HG03066 (cell line): Measurements from ENCODE around the gene URAD.
"Not testable (repeated sequence)": the region's sequence is repeated elsewhere in the genome, so short reads cannot be mapped to it uniquely, and the experiment has no call there.

Source experiments
- ATAC-seq: cut with Tn5 transposase; IDR thresholded peaks from one replicate; pipeline ENCODE4 v1.9.1; 2021; ENCODE audit warnings: low read depth; ENCODE audit not compliant: unreplicated experiment

The URAD gene, protein sequence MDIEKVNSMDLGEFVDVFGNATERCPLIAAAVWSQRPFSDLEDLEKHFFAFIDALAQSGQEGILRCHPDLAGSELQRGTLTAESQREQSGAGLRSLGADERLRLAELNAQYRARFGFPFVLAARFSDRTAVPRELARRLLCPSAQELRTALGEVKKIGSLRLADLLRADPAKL

DNA sequence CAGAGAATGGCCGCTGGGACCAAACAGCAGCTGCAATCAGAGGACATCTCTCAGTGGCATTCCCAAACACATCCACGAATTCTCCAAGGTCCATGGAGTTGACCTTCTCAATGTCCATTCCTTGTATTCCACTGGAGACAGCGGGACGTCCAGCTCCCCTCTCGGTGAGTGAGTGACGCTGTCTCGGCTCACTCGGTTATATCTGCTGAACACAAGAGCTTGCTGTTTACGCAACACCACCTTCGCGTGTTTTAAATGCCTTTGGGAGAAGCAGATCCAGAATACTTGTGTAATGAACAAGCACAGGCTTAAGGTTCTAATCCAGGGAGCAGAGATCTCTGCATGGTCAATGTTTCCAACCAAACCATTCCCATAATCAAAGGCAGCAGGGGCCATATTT, at the start of gene URAD:
URAD (minus strand) TSS at position 174 of the 400 bp plus-strand sequence; CDS start at position 118, 56 bp downstream.
- ATAC-seq, result no peak

DNA sequence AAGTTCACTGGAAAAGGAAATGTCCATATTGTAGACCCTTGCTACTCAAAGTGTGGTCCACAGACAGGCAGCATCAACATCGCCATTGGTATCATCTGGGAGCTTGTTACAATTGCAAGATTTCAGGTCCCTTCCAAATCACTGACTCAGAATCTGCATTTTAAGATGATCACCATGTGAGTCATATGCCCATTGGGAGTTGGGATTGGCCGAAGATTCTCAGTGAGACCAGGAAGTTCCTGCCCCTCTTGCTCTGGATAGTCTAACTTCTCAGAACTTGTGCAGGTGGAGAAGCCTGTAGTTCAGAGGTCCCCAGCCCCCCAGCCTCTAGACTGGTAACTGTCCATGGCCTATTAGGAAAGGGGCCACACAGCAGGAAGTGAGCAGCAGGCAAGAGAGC, 48.9 kb upstream of the URAD start:
- no peak for ATAC-seq

DNA sequence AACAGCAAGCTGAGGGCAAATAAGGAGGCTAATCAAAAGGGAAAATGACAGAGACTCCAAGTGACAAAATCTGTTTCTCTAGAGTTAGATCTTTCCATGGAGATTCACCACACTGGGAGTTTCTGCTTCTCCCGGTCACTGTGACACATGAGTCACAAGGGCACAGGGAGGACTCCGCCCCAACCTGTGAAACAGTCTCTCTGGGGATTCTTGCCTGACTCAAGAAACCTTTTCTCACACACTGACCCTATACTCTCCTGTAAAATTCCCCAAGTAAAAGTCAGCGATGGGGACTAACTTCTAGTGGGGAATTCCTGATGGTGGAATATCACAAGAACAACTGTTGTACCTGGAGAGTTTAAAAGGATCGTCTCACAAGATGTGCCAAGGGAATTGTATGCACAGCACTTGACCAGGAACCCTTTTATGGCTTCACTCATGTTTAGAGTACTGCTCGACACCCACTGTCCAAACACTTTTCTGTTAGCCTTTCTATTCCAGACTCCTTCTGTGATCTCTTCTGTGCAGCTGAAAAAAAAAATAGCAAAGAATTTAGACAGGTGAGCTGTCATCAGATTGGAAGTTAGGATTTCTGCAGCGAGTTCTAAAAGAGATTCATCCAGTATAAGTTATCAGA, 46.8 kb upstream of the URAD start:
- ATAC-seq, result no peak

DNA sequence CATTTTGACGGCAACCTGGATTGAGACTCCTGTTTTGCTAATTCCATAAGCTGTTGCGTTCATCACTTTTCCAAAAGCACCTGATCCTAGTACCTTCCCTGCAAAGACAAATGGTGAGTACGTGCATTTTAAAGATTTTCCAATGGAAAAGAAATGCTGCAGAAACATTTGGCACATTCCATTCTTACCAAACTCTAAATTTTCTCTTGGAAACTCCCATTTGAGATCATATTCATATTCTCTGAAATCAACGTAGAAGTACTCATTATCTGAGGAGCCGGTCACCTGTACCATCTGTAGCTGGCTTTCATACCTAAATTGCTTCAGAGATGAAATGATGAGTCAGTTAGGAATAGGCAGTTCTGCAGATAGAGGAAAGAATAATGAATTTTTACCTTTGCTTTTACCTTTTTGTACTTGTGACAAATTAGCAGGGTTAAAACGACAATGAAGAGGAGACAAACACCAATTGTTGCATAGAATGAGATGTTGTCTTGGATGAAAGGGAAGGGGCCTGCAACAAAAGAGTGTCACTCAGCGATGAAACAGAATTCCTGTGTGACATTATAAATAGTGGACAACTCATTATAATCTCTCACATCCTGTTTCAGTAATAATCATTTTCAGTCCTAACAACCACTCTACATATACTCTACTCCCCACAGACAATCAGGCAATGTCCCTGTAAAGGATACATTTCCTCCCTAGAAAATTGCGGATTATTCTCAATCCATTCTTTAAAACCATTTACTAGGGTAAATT, 45.6 kb upstream of the URAD start:
- ATAC-seq, result no peak

DNA sequence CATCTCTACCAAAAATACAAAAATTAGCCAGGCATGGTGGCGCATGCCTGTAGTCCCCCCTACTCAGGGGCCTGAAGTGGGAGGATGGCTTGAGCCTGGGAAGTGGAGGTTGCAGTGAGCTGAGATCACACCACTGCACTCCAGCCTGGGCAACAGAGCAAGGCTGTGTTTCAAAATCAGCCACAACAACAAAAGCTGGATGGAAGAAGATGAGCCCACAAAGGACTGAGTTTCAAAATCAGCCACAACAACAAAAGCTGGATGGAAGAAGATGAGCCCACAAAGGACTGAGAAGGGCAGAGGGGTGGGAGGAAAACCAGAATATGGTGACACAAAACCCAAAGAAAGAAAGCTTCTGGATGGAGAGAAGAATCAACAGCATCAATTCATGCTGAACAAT, 43.9 kb upstream of the URAD start:
- not testable (repeated sequence) for ATAC-seq

DNA sequence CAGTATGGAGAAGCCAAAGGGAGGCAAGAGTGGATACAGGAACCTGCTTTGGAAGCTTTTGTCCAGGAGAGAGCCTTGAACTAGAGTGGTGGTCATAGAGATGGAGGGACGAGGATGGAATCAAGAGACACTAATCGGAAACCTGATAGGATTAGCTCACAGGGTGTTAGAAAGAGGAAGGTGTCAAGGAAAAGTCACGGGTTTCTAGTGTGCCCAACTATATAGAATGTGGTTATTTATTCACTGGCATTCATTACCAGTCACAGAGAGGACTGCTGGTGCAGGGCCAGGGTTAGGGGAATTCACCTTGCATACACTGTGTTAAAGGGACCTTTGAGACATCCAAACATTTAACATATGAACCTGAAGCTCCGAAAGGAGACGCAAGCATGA, 43.4 kb upstream of the URAD start:
- no peak for ATAC-seq

DNA sequence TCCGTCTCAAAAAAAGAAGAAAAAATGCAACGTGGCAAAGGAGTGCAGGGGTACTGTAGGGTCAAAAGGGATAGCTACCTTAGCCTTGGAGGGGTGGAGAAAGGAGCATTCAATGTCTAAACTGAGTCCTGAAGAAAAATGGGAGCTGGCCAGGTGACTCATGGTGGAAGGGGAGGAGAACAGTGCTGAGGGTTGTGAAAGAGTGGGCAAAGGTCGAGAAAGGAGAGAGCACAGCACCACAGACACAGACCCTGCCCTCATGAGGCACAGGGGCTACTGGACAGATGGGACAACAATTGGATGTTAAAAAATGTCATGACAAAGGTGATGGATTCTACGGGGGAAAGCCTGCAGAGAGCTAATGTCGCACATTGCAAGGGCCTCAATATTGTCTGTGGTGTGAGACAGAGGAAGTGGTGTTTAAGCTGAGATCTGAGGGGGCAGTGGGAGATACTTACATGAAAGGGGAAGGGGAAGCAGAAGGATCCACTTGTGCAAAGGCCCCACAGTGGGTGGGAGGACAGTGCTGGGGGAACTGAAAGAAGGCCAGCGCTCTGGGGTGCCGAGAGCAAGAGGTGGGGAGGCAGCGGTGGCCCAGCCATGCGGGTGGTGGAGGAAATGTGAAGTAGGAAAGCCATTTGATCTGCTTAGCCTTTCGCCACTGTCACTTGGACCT, 42.9 kb upstream of the URAD start:
- ATAC-seq, result peak; percentile 55

DNA sequence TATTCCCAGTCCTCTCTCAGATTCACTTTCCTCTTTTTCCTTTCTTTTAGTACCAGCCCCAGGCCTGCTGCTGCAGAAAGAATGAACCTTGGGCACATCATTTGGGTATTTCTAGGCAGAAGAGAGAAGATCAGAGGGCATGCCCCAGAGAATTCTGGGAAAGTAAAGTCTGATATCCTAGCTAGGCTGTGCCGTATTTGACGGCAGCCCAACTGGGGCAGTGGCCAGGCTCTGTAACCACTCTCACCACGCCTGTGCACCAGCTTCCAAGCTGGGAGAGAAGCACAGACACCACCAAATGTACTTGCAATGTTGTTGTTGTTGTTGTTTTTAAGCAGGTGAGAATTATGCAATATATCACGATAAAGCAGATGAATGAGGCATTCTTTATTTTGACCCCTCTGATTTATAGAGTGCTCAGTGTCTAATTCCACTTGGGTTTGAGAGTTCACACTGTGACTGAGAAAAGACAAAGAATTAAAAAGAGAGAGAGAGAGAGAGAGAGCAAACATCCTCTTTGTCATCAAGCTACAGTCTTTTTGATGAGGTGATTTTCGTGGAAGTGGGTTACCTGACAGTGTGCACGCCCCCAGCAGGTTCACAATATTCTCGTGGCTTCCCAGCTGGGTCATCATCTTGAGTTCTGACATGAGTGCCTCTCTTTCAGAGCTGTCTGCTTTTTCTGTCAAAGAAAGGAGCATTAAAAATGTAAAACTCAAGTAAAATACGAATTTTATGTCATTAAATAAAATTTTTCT, 39.3 kb upstream of the URAD start:
- no peak for ATAC-seq

DNA sequence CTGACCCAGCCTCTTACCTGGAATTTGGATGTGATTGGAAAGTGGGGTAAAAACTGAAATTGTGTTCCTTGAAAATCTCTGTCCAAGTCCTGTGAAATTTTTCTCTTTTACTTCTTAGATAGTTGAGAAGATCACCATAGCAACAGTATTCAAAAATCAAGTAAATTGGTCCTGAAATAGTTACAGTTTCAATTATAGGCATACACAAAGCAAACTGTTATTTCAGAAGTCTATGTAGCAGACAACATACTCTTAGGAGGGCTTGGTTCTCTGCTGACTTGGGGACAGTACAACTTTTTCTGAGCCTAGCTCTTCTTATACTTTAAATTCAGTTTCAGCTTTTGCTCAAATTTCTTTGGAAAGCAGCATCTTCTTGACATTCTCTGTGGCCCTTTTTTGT, 38.6 kb upstream of the URAD start:
- ATAC-seq, result no peak

DNA sequence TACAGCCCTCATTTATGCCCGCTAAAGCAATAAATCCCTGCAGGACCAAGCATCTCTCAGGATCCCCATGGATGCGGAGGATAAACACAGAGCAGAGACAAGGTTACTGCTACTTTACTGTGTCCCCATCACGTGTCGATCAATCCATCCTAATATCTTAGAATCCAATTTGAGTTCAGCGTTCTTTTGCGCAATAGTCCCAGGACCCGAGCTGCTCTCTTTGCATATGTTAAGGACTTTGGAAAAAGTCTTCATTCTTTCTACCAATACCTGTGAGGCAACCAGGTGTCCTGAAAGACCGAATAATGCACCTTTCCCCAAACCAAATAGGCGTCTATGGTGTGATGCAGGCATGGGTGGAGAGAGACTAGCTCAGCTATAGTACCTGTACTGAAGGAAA, 38.0 kb upstream of the URAD start:
- no peak for ATAC-seq

DNA sequence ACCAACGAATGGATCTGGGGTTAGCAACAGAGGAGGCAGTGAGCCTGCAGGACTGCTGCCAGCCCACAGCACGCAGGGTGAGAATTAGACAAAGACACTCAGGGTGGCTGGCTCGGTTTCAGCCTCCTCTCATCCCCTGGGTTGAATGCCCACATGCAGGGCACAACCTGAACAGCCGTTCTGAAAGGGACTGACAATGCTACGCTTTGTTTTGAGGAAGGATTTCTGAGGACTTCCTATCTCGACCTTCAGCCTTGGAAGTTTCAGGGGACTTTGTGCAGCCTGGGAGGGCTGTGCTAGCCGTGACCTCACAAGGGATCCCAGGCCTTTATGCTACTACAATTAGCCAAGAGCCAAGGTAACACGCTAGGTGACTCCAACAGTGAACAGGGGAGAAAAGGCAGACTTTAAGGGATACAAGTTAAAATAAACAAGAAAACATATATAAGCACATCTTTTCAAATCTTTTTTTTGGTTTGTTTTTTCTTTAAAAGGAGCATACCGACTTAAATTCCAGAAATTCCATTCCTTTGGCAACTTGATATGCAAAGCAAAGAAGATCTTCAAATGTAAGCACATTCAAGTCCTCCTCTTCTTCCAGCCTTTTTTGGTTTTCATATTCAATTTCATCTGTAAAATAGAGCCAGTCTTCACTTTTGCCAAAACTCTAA, 34.5 kb upstream of the URAD start:
- ATAC-seq, result no peak

DNA sequence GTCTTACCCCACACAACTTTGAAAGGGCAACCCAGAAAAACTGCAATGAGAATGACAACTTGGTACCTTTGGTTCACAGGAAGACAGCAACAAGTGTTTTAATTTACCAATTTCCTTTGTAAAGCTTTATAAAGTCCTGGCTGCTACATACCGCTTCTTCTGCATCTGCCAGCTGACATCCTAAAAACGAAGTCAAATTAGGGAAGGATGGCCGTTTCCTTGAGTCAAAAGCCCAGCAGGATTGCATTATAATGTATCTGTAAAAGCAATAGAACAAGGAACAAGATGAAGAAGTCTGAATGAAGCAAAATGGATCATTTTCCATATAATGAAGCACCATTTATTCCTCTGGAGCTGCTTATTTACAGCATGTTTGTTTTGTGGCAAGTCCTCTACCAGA, 25.8 kb upstream of the URAD start:
- ATAC-seq, result no peak

DNA sequence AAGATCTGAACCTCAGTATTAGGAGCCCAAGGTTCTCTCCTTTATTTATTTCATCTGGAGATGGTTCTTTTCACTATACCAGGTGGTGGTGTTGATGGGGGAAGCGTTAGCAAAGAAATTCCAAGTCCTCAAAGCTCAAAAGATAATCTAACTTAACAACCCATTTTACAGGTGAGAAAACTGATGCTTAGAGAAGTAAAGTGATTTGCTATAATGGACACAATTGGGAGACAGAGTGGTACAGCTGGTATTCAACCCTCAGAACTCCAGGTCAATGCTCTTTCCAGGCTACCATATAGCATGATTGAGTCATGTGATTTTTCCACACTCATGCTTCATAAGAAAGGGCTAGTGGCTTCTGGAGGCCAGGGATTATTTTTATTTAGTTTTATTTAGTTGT, 25.0 kb upstream of the URAD start:
- ATAC-seq, result no peak

DNA sequence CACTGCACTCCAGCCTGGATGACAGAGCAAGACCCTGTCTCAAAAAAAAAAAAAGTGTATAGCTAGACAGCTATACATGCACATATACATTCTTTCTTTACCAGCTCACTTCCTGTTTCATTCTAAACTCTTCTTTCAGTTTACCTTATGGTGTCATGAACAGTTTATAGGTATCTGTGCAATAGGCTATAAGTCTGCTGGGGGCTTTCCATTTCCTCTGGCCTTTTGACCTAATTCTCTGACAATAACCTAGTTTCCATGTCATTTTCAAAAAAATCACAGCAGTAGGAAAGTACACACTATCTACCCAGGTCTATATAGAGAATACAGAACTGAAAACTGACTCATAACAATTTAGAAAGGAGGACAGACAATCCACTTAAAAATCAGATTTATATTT, 24.4 kb upstream of the URAD start:
- peak; percentile 92 for ATAC-seq

DNA sequence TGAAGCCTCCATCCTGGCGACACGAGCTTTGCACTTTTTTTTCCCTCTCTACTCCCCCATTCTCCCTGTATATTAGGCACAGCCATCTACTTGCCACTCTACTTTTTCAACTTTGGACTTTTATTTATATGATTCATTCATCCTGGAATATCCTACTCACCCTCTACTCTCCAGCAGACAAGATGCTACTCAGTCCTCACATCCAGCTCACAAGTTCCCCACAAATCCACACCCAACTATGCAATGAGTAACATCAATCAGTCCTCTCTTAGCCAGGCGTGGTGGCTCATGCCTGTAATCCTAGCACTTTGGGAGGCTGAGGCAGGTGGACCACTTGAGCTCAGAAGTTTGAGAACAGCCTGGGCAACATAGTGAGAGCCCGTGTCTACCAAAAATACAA, 23.9 kb upstream of the URAD start:
- ATAC-seq, result no peak

DNA sequence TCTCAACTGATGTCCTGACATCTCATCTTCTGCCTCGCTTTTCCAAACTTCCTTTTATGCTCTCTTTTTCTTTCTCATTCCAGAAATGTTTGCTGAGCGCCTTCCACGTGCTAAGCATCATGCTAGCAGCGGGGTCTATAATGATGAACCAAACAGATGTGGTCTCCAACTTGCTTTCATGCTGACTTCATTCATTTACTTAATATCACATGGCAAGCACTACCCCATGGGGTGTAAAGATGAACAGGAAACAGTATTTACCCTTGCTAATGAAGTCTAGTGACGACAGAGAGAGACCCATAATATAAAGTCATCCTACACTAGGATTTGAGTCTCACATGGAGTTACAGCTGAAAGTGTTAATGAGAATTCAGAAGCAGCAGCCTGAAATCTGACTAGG, 21.6 kb upstream of the URAD start:
- no peak for ATAC-seq

DNA sequence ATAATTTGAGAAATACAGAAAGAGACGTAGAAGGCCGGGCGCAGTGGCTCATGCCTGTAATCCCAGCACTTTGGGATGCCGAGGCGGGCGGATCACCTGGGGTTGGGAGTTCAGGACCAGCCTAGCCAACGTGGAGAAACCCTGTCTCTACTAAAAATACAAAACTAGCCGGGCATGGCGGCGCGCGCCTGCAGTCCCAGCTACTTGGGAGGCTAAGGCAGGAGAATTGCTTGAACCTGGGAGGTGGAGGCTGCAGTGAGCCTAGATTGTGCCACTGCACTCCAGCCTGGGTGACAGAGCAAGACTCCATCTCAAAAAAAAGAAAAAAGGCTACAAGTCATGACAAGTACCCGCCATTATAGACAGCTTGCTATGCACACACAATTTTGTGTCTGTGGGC, 16.5 kb upstream of the URAD start:
- ATAC-seq, result not testable (repeated sequence)

DNA sequence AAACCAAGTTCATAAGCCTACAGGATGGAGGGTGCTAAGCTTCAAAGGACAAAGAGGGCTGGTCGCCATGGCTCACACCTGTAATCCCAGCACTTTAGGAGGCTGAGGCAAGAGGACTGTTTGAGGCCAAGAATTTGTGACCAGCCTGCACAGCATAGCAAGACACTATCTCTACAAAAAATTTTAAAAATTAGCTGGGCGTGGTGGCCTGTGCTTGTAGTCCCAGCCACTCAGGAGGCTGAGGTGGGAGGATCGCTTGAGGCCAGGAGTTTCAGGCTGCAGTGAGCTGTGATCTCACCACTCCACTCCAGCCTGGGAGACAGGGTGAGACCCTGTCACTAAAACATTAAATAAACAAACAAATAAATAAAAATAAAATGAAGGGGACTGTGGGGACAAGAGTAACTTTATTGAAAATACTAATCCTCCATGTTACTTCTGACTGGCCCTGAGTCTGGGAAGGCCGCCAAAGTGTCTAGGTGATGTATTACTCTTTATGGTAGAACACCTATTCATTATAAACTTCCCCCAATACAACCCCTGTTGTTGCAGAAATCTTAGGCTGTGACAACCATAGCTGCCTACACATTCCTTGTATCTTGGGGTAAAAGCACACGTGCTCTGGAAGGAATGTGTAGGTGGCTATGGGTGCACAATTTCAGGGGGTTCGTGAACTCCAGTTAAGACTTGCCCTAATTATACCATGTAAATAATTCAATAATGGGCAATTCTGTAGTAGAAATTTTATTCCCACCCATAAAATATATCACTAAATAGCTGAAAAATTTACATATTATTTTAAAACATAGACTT, 14.6 kb upstream of the URAD start:
- ATAC-seq, result no peak

DNA sequence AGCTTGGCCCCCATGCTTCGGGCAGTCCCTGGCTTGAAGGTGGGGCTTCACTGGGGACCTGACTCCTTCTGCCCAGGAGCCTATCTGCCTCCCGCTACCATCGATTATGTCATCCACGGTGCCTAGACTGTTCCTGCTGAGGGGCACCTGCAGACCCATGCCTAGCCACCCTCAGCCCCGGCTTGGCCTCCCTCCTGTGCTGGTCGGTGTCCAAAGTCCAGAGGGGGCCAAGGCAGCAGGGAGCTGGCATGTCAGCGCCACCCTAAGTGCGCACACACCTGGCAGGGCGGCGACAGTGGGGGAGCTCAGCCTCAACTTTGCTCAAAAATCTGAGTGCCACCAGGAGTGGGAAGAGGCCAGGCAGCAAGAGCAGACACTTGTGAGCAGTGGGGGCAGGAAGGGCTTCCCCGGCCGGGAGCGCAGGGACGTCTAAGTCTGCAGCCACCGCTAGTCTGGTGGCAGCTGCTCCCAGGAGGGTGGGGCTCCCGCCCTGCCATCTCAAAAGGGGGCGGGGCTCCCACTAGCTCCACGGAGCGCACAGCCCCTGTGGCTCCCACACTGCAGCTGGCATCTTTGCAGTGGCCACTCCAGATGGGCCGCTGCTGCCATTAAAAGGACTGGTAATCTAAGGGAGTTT, 13.5 kb upstream of the URAD start:
- no peak for ATAC-seq
